Measurements from ENCODE around the gene NODAL.

Gene NODAL

GRCh38 chr10:70426823-70427222, 14.7 kb downstream of the NODAL start:
- no peak for TF ChIP-seq POLR2A (IDR thresholded peaks at IDR 0.05; ENCODE audit: low read depth, low read length)
- no peak for TF ChIP-seq TAF1 (IDR thresholded peaks at IDR 0.05; ENCODE audit: borderline replicate concordance, low read depth, low read length)
- no peak for TF ChIP-seq POLR2AphosphoS5 (IDR thresholded peaks at IDR 0.05; ENCODE audit: low read depth, low read length)
- DNase-seq (ENCODE audit: insufficient read length): no peak
- FAIRE-seq: no peak

DNA sequence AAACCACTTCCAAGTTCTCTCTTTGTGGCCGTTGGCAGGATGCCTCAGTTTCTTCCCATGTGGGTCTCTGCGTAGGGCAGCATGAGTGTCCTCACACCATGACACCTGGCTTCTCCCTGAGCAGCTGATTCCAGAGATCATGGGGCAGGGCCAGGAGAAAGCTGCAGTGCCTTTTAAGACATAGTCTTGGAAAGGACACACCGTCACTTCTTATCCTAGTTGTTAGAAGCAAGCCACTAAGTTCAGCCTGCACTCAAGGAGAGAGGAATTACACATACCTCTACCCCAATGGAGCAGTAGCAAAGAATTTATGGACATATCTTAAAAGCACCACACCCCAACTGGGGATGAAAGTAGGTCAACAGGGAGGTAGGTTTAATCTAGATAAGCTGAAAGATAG, 16.4 kb downstream of the NODAL start:
- no peak for FAIRE-seq
- DNase-seq (ENCODE audit: insufficient read length): no peak
- TF ChIP-seq TAF1 (IDR thresholded peaks at IDR 0.05; ENCODE audit: borderline replicate concordance, low read depth, low read length): no peak
- TF ChIP-seq POLR2AphosphoS5 (IDR thresholded peaks at IDR 0.05; ENCODE audit: low read depth, low read length): no peak
- TF ChIP-seq POLR2A (IDR thresholded peaks at IDR 0.05; ENCODE audit: low read depth, low read length): no peak

DNA sequence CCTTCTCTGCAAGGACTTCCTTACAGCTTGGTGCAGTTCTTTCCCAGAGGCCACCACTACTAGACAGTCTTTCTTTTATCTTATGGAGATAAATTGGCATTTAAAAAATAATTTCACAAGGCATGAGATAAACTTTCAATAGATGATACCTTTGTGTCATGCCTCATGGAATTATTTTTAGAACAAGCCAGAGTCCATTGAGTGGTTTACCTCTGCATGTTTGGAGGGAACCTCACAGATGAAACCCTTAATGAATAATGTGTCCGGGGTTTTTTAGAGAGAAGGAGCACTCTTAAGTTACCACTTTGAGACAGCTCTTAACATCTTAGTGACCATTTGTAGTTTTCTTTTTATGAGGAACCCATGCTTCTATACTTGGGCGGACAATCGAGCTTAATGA, 17.2 kb downstream of the NODAL start:
- FAIRE-seq: no peak
- no peak for TF ChIP-seq TAF1 (IDR thresholded peaks at IDR 0.05; ENCODE audit: borderline replicate concordance, low read depth, low read length)
- no peak for TF ChIP-seq POLR2AphosphoS5 (IDR thresholded peaks at IDR 0.05; ENCODE audit: low read depth, low read length)
- no peak for TF ChIP-seq POLR2A (IDR thresholded peaks at IDR 0.05; ENCODE audit: low read depth, low read length)
- DNase-seq (ENCODE audit: insufficient read length): no peak

DNA sequence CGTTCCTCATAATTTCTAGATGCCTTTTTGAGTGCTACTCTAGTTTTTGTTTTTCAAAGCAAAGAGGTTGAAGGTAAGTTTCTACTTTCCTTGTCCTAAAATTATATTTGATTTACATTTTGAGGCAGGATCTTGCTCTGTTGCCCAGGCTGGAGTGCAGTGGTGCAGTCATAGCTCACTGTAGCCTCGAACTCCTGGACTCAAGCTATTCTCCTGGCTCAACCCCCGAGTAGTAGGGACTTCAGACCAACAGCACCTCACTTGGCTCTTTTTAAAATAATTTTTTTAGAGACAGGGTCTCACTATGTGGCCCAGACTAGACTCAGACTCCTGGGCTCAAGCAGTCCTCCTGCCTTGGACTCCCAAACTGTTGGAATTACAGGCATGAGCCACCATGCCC, 22.8 kb downstream of the NODAL start:
- no peak for FAIRE-seq
- DNase-seq (ENCODE audit: insufficient read length): no peak
- no peak for TF ChIP-seq TAF1 (IDR thresholded peaks at IDR 0.05; ENCODE audit: borderline replicate concordance, low read depth, low read length)
- no peak for TF ChIP-seq POLR2AphosphoS5 (IDR thresholded peaks at IDR 0.05; ENCODE audit: low read depth, low read length)
- TF ChIP-seq POLR2A (IDR thresholded peaks at IDR 0.05; ENCODE audit: low read depth, low read length): no peak

DNA sequence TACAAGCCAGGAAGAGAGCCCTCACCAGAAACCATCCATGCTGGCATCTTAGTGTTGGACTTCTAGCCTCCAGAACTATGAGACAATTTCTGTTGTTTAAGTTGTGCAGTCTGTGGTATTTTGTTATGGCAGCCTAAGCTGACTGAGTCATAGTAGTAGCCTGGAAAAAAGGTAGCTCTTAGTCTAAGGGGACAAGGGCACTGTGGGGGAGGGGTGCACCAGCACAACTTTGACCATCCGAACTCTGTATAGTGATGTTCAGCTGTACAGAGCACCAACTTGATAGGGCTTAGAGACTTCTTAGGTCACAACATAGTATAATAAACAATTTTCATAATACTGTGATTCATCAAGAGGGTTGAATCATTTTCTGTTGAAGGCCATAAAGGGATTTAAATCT, 23.3 kb downstream of the NODAL start:
- TF ChIP-seq POLR2AphosphoS5 (IDR thresholded peaks at IDR 0.05; ENCODE audit: low read depth, low read length) (no peak), POLR2A (IDR thresholded peaks at IDR 0.05; ENCODE audit: low read depth, low read length) (no peak), TAF1 (IDR thresholded peaks at IDR 0.05; ENCODE audit: borderline replicate concordance, low read depth, low read length) (no peak)
- DNase-seq (ENCODE audit: insufficient read length) (no peak), FAIRE-seq (no peak)

GRCh38 chr10:70417568-70417967, 23.9 kb downstream of the NODAL start:
- DNase-seq (ENCODE audit: insufficient read length) (no peak), FAIRE-seq (no peak)
- TF ChIP-seq POLR2AphosphoS5 (IDR thresholded peaks at IDR 0.05; ENCODE audit: low read depth, low read length) (no peak), TAF1 (IDR thresholded peaks at IDR 0.05; ENCODE audit: borderline replicate concordance, low read depth, low read length) (no peak), POLR2A (IDR thresholded peaks at IDR 0.05; ENCODE audit: low read depth, low read length) (no peak)

DNA sequence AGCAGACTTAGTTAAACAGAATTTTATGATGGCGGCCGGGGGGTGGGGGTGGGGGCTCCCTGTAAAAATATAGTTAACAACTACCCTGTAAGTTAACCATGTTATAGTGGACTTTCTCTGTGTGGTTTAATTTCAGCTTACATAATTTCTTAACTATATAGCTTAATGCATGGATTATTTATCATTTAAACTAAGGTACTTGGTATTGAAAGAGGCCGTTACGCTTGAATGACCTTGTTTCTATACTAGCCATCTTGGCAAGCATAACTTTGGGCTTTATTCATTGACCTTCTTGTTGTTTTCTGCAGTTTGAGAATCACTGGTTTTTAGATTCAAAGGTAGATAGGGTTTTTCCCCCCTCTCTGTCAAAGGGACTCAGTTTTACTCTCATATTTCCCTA, 29.1 kb downstream of the NODAL start:
- FAIRE-seq: peak; percentile 14
- no peak for TF ChIP-seq TAF1 (IDR thresholded peaks at IDR 0.05; ENCODE audit: borderline replicate concordance, low read depth, low read length)
- TF ChIP-seq POLR2AphosphoS5 (IDR thresholded peaks at IDR 0.05; ENCODE audit: low read depth, low read length): no peak
- TF ChIP-seq POLR2A (IDR thresholded peaks at IDR 0.05; ENCODE audit: low read depth, low read length): no peak
- no peak for DNase-seq (ENCODE audit: insufficient read length)

DNA sequence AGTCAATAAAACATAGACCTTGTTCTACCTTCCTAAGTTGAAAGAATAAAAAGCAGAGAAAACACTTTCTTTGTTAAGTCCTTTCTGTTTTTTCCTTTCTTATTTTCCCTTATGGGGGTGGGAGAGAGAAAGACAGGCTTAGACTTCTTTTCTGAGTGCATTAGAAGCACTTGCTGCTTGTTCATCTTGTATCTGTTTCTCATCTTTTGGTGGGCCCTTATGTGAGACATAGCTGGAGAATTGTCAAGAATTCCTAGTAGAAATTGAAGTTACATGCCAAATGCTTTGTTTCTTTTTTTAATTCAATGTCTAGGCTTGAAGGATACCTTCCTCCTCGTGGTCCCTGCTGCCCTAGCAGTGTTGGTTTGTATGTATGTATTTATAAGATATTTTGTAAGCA, 30.9 kb downstream of the NODAL start:
- FAIRE-seq: no peak
- DNase-seq (ENCODE audit: insufficient read length): no peak
- no peak for TF ChIP-seq POLR2AphosphoS5 (IDR thresholded peaks at IDR 0.05; ENCODE audit: low read depth, low read length)
- TF ChIP-seq POLR2A (IDR thresholded peaks at IDR 0.05; ENCODE audit: low read depth, low read length): no peak
- TF ChIP-seq TAF1 (IDR thresholded peaks at IDR 0.05; ENCODE audit: borderline replicate concordance, low read depth, low read length): no peak

DNA sequence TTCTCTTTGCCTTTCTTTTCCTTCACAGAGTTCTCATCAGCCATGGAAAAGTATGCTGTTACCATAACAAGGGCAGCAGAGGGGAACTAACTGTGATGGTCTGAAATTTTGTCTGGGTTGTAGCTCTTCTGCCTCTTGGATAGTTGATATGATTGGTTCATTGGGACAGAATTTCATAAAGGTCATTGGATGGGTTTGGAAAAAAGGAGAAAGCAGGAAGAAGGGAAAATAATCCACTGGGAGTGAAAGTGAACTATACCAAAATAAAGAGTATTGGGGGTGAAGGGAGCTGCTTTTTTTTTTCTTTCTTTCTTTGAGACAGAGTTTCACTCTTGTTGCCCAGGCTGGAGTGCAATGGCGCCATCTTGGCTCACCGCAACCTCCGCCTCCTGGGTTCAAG, 31.7 kb downstream of the NODAL start:
- FAIRE-seq (no peak), DNase-seq (ENCODE audit: insufficient read length) (no peak)
- no peak for TF ChIP-seq POLR2AphosphoS5 (IDR thresholded peaks at IDR 0.05; ENCODE audit: low read depth, low read length)
- no peak for TF ChIP-seq POLR2A (IDR thresholded peaks at IDR 0.05; ENCODE audit: low read depth, low read length)
- TF ChIP-seq TAF1 (IDR thresholded peaks at IDR 0.05; ENCODE audit: borderline replicate concordance, low read depth, low read length): no peak

DNA sequence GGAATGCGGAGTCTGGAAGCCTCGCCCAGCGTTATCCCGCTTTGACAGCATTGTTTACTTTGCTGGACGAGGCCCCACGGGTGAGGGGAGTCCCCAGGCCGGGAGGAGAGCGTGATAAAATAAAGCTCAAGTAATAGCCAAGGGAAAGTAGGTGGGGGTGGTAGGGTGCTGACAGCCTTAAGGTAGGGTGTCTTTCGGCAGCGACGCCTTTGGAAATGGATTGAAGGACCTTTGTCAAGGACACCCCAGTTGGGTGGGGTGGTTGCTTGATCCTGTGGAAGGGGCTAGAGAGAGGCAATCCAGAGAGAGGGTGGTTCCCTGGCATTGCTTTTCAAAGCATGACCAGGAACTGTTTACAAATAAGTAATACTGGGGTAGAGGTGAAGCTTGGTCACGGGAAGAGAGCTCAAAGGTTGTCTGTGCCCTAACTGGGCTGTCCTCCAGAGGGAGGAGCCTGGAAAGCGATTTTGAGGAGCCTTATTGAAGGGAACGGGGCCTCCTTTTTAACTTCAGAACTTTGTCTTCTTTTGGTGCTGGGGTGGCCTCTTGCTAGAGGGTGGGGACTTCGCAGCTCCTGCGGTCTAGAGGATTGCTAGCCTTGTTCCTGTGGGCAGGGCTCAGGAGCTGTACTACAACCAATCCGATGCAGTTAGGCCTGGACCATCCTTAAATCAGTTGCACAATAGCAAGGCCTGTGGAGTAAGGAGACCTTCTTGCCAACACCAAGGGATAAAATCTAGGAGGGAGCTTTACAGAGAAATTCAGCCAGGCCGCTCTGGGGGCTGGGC, 36.2 kb downstream of the NODAL start:
- DNase-seq (ENCODE audit: insufficient read length) (no peak), FAIRE-seq (peak; percentile 71)
- no peak for TF ChIP-seq POLR2AphosphoS5 (IDR thresholded peaks at IDR 0.05; ENCODE audit: low read depth, low read length)
- TF ChIP-seq POLR2A (IDR thresholded peaks at IDR 0.05; ENCODE audit: low read depth, low read length): no peak
- TF ChIP-seq TAF1 (IDR thresholded peaks at IDR 0.05; ENCODE audit: borderline replicate concordance, low read depth, low read length): no peak

- no peak for DNase-seq (ENCODE audit: insufficient read length)
- TF ChIP-seq POLR2A (IDR thresholded peaks at IDR 0.05; ENCODE audit: low read depth, low read length) (no peak), POLR2AphosphoS5 (IDR thresholded peaks at IDR 0.05; ENCODE audit: low read depth, low read length) (no peak), TAF1 (IDR thresholded peaks at IDR 0.05; ENCODE audit: borderline replicate concordance, low read depth, low read length) (no peak)
- FAIRE-seq: no peak
These were observed 36.8 kb downstream of the NODAL start for GRCh38 chr10:70404787-70405036.

GRCh38 chr10:70404036-70404786, 37.3 kb downstream of the NODAL start, which contains the start of gene EIF4EBP2:
EIF4EBP2 (plus strand) TSS chr10:70404145; CDS start chr10:70404402, 257 bp downstream.
- DNase-seq (ENCODE audit: insufficient read length) (peak; percentile 81), FAIRE-seq (peak; percentile 98)
- TF ChIP-seq POLR2A (IDR thresholded peaks at IDR 0.05; ENCODE audit: low read depth, low read length) (peak; percentile 91; the same call in 1 of the 2 replicates), POLR2AphosphoS5 (IDR thresholded peaks at IDR 0.05; ENCODE audit: low read depth, low read length) (peak; percentile 81), TAF1 (IDR thresholded peaks at IDR 0.05; ENCODE audit: borderline replicate concordance, low read depth, low read length) (peak; percentile 85; the same call in 1 of the 2 replicates)
